Skeletal muscle satellite cell (primary cell): Measurements from ENCODE around the gene NAA35.

ENCODE experiments used
- H3K27me3 ChIP-seq: 2 replicates; pipeline ENCODE4 v1.7.0; 2013; ENCODE audit warnings: low read length; ENCODE audit not compliant: control insufficient read depth, insufficient read depth
- H3K36me3 ChIP-seq: 2 replicates; pipeline ENCODE4 v1.7.0; 2013; ENCODE audit warnings: mild to moderate bottlenecking, control low read depth, low read length; ENCODE audit not compliant: insufficient read depth
- H3K4me1 ChIP-seq: 2 replicates; pipeline ENCODE4 v1.7.0; 2013; ENCODE audit warnings: low read length; ENCODE audit not compliant: control insufficient read depth, insufficient read depth
- H3K4me2 ChIP-seq: 2 replicates; pipeline ENCODE4 v1.7.0; 2013; ENCODE audit warnings: mild to moderate bottlenecking, low read length
- H3K4me3 ChIP-seq: 2 replicates; pipeline ENCODE4 v1.7.0; 2013; ENCODE audit warnings: low read length
- H3K9ac ChIP-seq: 2 replicates; pipeline ENCODE4 v1.7.0; 2013; ENCODE audit warnings: mild to moderate bottlenecking, low read depth, low read length, moderate library complexity
- H3K9me3 ChIP-seq: replicated peaks from 2 replicates; pipeline ENCODE4 v1.7.0; 2013; ENCODE audit warnings: mild to moderate bottlenecking, control low read depth, low read length

NAA35 gene

DNA sequence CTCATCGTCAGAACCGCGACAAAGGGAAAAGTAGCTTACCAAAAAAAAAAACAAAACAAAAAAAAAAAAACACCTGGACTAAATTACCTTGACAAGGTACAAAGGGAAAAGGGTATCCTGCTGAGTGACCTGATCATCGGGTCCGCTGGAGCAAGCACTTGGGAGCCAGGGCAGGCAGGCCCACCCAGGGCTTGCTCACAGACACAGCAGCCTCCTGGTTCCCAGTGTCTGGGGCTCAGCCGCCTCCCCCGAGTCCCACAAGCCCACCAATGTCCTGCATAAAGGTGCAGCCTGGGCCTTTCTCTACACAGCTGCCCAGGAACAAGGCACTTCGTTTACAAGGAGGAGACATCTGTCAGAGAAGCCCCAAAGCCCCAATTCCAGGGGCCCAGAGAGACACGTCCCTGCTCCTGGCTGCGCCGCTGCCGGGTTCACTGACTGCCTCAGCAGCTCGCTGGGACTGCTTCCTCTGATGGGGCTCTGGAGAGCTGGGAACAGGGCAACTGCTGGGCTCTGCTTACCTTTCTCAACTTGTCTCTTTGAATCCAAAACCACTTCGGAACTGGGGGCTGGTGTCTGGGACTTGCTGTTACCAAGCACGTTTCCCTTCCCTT is 95.0 kb downstream of the NAA35 start:
- Histone ChIP-seq H3K4me2 (no peak overlapping the region), H3K9me3 (no peaks in the 10 kb centered on the region), H3K9ac (no peak overlapping the region), H3K36me3 (peaks cover 17% of the 10 kb centered on the region), H3K4me1 (peaks cover 14% of the 10 kb centered on the region), H3K27me3 (no peaks in the 10 kb centered on the region), H3K4me3 (no peak overlapping the region)

DNA sequence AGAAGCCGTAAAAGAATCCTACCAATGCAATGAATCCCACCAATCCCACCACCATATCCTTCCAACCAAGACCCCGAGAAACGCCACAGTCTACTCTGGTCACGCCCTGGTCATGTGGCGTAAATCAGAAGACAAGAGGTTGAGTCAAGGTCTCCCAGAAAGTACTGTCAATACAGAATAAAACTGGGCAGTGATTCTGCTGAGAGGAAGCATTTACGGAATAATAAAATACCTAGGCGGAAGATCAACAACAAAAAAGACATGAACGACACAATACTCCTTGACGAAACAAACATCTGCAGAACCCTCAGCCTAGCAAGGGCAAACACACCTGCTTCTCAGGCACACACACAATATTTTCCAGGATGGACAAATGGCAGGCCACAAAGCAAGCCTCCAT is 95.6 kb downstream of the NAA35 start:
- Histone ChIP-seq H3K4me1 (peaks cover 21% of the 10 kb centered on the region), H3K4me3 (no peak overlapping the region), H3K9me3 (no peaks in the 10 kb centered on the region), H3K36me3 (peaks cover 17% of the 10 kb centered on the region), H3K9ac (no peak overlapping the region), H3K4me2 (no peak overlapping the region), H3K27me3 (no peaks in the 10 kb centered on the region)

DNA sequence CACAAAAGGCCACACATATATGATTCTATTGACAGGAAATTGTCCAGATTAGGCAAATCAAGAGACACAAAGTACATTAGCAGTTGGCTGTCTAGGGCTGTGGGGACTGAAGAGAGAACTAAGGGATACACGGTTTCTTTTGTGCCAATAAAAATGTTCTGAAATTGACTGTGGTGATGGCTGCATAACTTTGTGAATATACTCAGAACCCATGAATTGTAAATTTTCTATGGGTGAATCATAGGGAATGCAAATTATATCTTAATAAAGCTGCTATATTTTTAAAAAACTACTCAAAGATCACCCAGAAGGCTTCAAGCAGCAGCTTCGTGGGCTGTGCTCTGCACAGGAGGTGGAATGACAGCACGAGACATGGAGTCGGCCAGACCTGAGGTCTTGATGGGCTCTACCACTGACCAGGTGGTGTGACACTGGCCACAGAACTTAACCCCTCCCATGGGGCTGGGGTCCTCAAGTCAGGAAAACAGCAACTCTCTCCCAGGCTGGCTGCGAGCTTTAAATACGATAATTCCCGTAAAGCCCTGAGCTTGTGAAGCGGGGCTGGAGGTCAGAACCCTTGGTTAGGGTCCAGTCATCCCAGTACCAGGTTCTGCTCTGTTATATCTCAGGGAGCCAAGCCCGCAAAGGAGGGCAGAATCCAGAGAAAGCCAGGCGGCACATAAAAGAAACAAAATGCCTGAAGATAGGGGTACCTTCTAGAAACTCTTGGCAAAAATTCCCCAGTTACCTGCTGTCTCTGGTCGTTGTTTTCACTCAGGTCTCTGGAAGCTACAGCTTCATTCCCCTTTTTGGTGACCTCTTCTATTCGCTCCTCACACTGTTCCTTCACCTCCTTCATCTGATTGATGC is 99.3 kb downstream of the NAA35 start:
- peaks cover 21% of the 10 kb centered on the region for H3K4me1 ChIP-seq
- H3K4me3 ChIP-seq: no peak overlapping the region
- H3K36me3 ChIP-seq: peaks cover 6% of the 10 kb centered on the region
- H3K27me3 ChIP-seq: no peaks in the 10 kb centered on the region
- no peak overlapping the region for H3K9ac ChIP-seq
- no peak overlapping the region for H3K4me2 ChIP-seq
- H3K9me3 ChIP-seq: no peaks in the 10 kb centered on the region

DNA sequence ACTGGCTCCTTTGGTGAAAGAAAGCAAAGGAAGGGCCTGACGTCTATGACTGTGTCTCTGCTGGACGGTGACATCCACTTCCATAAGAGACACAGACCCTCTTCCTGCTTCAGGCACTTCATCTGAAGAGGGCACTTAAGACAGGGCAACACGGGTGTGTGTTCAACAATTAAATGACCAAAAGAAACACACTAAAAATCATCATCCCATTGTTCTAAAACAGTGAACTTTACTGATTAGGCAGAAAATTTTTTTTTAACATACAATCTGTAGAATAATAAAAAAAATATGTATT is 99.9 kb downstream of the NAA35 start:
- Histone ChIP-seq H3K9ac (no peak overlapping the region), H3K36me3 (peaks cover 6% of the 10 kb centered on the region), H3K9me3 (no peaks in the 10 kb centered on the region), H3K4me1 (peaks cover 21% of the 10 kb centered on the region), H3K4me2 (no peak overlapping the region), H3K27me3 (no peaks in the 10 kb centered on the region), H3K4me3 (no peak overlapping the region)

DNA sequence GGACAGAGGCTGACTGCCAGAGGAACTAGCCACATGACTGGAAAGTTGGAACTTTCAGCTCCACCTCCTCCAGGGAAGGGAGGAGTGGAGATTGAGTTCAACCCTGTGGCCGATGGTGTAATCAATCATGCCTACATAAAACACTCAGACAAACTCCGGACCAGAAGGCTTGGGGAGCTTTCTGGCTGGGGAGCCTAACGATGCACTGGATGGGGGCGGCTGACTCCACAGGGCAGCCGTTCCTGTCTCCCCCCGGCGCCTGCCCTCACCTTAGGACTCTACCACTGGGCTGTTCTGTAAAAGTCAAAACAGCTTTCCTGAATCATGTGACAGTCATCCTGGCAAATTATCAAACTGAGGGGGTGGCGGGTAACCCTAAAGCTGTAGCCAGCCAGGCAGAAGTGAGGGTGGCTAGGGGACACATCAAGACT is 100.4 kb downstream of the NAA35 start:
- Histone ChIP-seq H3K4me1 (peaks cover 21% of the 10 kb centered on the region), H3K9ac (no peak overlapping the region), H3K4me2 (no peak overlapping the region), H3K27me3 (no peaks in the 10 kb centered on the region), H3K9me3 (no peaks in the 10 kb centered on the region), H3K36me3 (peaks cover 6% of the 10 kb centered on the region), H3K4me3 (no peak overlapping the region)

DNA sequence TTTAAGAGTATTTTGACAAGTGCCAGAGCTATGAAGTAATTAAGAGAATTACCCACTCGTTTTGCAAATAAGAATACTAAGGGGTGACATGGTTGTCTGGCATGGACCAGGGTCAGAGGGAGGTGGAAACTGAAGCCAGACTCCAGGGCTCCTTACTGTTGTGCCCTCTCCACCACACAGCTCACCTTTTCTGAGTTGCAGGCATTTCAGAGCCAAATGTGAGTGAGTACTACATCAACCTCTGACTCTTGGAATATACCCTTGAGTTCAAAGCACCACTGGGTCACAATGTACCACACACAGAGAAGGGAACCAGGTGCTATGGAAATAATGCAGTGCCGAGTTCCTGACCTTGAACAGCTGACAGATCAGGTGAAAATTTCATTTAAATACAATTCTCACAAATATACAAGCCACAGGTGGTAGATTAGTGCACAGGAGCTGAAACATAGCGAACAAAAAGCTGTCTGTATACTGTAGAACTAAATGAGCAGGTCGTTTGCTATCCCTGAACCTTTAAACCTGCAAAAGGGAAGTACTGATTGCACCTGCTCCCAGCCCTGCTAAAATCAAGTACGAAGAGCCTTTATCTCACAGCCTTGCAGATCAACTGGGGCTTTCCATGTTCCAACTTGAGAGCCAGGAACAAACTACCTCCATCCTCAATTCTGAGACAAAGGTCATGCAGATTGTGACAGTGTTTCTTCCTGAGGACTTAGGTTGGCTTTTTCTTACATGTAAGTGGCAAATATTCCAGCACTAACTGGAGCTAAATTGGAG is 101.4 kb downstream of the NAA35 start:
- Histone ChIP-seq H3K36me3 (peaks cover 6% of the 10 kb centered on the region), H3K27me3 (no peaks in the 10 kb centered on the region), H3K9me3 (no peaks in the 10 kb centered on the region), H3K4me2 (no peak overlapping the region), H3K9ac (no peak overlapping the region), H3K4me1 (peaks cover 21% of the 10 kb centered on the region), H3K4me3 (no peak overlapping the region)

DNA sequence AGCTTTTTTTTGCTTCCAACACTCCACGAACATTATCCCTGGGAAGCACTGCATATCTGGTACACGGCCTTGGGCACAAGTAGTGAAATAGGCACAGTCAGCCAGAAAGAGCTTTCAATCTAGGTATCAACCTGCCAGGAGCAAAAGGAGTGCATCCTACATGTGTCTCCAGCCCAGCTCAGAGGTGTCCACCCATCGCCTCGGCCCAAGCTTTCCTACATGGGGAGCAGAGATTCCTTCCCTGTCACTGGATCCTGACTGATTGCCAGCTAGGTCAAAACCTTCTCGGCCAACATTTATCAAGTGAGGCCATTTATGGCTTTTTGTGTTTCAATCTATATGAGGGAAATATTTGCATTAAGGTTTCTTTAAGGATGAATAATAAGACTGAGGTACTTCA is 102.6 kb downstream of the NAA35 start:
- Histone ChIP-seq H3K36me3 (peaks cover 6% of the 10 kb centered on the region), H3K4me2 (no peak overlapping the region), H3K27me3 (no peaks in the 10 kb centered on the region), H3K4me1 (peaks cover 21% of the 10 kb centered on the region), H3K9ac (no peak overlapping the region), H3K4me3 (no peak overlapping the region), H3K9me3 (no peaks in the 10 kb centered on the region)

DNA sequence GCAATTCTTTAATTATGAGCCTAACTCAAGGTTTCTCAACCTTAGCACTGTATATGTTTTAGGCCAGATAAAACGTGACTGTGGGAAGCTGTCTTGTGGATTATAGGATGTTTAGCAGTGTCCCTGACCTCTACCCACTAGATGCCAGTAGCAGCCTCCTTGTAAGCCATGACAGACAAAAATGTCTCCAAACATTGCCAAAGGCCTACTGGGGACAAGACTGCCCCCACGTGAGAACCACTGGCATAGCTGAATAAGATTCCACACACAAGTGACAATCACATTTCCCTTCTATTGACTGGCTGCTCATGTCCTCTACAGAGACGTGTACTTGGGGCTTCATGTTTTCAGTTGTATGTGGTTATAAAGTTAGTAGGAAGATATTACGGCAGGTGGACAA is 103.1 kb downstream of the NAA35 start:
- Histone ChIP-seq H3K4me2 (no peak overlapping the region), H3K4me1 (peaks cover 21% of the 10 kb centered on the region), H3K36me3 (peaks cover 6% of the 10 kb centered on the region), H3K27me3 (no peaks in the 10 kb centered on the region), H3K9ac (no peak overlapping the region), H3K4me3 (no peak overlapping the region), H3K9me3 (no peaks in the 10 kb centered on the region)

DNA sequence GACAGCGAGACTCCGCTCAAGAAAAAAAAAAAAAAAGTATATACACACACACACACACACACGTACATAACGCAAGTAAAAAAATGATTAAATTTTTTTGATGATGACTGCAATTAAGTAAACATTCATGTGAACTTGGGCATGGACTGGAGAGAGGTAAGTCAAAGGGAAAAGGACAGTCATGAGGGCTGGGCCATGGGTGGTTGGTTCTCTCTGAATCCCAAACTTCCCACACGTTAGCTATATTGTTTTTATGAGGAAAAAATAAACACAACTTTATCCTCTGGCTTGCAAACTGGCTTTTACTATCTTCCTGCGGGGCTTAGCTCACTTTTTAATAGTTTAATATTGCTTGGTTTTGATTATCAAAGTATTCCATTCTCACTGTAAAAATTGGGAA is 104.7 kb downstream of the NAA35 start:
- no peak overlapping the region for H3K4me2 ChIP-seq
- H3K4me3 ChIP-seq: no peak overlapping the region
- H3K9ac ChIP-seq: no peak overlapping the region
- peaks cover 1% of the 10 kb centered on the region for H3K36me3 ChIP-seq
- H3K4me1 ChIP-seq: peaks cover 7% of the 10 kb centered on the region
- H3K27me3 ChIP-seq: no peaks in the 10 kb centered on the region
- H3K9me3 ChIP-seq: no peaks in the 10 kb centered on the region

DNA sequence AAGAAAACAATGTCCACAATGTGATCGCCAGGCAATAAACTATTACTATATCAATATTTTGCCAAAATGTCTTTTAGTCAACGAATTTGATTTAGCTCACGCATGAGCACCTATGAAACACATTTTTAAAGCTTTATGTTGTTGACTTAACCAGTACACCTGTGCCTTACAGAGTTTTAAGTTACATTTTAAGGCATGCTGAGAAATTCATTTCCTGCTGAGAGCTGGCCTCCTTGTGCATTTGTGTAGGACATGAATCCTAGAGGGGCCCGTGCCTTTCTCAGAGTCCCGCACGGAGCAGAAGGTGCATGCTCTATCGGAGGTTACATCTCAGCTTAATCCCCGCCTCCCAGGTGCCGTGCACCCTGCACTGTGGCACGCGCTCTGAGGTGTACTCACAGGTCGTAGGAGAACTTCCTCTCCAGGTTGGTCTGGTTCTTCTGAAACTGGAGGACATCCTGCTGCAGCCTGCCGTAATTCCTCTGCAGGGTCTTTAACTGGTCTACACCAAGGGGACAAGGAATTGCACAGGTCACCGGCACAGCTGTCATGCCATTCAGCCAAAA is 105.2 kb downstream of the NAA35 start:
- no peak overlapping the region for H3K9ac ChIP-seq
- H3K4me3 ChIP-seq: no peak overlapping the region
- H3K4me1 ChIP-seq: peaks cover 4% of the 10 kb centered on the region
- H3K4me2 ChIP-seq: no peak overlapping the region
- no peaks in the 10 kb centered on the region for H3K9me3 ChIP-seq
- H3K27me3 ChIP-seq: no peaks in the 10 kb centered on the region
- H3K36me3 ChIP-seq: no peaks in the 10 kb centered on the region

DNA sequence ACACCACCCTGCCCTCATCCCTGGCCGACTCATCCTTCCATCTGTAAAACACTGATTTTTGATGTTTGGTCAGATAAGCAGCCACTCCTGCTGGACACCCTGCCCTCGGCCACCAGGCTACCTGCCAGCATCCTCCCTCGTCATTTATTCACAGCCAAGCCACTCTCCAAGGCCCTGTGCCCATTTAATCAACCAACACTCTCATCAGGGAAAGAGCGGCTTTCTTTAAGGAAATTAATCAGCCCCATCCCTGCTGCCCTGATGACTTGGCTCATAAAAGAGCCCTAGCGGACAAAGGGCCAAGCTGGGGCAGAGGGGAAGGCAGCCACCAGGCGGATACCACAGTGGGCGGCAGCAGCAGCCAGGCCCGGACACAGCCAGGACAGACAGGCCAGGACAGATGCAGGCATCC is 106.0 kb downstream of the NAA35 start:
- H3K9me3 ChIP-seq: no peaks in the 10 kb centered on the region
- H3K4me3 ChIP-seq: no peak overlapping the region
- H3K4me1 ChIP-seq: no peaks in the 10 kb centered on the region
- H3K4me2 ChIP-seq: no peak overlapping the region
- no peaks in the 10 kb centered on the region for H3K36me3 ChIP-seq
- H3K9ac ChIP-seq: no peak overlapping the region
- H3K27me3 ChIP-seq: no peaks in the 10 kb centered on the region
